ENCODE data around the gene GREB1.

Gene GREB1

DNA sequence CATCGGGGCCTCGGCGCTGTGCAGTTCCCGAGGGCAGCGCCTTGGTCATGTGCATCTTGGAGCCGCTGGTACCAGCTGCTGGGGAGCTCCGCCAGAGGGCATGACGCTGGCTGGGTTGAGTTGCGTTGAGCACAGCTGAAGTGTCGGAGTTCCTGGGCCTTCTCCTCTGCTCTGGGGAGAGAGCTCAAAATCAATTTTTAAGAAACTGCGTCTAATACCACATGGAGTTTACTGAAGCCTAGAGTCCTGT, 48.7 kb downstream of the GREB1 start:
- DNase-seq, result no peak

DNA sequence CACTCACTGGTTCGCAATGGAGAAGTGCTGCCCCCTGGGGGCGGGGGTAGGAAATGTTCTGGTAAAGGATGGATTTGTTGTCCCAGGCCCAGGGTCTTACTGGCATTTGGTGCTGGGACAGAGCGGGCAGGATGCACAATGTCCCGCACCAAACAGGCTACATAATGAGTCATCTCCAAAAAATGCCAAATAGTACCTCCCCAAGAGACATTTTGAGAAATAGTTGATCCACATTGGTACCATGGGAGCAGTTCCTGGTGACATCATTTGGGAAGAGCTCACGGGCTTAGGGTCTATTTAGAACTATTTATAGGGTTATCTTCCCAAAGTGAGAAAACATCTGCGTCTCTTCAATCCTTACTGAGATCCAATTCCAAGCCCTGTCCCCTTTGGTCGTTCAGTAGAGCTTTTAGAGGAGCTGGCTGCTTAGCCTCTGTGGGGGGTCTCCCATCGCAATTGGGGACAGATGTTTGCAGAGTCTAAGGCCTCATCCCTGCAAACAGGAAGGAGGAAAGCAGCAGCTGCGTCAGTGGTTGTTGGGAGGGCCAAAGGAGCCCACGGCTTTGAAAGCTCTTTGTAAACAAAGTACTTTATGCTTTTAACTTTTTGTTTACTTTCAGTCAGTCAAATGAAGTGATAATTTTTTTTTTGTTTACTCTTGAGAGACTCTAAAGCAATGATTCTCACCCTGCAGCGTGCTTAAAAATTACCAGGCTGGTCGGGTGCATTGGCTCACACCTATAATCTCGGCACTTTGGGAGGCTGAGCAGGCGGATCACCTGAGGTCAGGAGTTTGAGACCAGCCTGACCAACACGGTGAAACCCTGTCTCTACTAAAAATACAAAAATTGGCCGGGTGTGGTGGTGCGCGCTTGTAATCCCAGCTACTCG, 49.3 kb downstream of the GREB1 start:
- DNase-seq, result peak; percentile 4

DNA sequence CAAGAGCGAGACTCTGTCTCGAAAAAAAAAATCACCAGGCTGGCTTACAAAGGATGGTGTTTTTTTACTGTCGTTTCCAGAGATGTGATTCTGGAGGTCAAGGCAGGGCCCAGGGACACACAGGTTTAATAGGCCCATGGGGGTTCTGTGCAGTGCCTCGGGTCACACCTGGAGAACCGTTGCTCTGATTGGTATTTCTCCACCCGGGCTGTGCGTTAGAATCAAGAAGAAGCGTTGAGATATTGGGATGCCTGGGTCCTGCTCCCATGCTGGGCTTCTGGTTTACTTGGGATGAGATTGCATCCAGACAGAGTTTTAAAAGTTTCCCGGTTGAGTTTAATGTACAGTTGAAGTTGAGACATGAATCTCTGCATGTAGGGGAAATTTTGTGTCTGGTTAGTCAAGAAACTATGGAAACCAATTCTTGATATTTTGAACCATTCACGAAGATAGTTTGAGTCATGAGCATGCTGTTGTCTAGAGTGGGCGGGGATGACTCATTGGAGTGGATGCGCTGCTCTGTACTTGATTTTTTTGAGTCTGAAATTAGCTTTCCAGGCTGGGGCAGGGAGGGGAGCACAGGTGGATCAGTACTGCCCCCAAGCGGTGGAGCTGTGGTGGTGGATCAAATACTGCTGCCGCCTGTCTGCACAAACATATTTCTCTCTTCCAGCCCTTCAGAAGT, 50.1 kb downstream of the GREB1 start:
- DNase-seq, result no peak

DNA sequence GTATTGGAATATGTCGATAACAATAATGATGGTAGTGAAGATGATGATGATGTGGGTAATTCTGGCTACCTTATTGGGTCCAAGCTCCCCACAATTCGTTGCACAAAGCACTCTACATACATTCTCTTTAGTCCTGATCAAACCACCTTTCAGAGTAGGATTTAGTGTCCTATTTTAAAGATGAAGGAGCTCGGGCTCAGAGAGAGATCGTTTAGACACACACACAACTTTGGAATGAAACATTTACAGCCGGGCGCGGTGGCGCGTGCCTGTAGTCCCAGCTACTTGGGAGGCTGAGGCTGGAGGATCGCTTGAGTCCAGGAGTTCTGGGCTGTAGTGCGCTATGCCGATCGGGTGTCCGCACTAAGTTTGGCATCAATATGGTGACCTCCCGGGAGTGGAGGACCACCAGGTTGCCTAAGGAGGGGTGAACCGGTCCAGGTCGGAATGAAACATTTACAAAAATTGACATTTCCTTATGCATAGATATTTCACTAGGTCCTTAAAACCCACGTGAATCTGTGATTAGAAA, 50.7 kb downstream of the GREB1 start:
- DNase-seq, result no peak

DNA sequence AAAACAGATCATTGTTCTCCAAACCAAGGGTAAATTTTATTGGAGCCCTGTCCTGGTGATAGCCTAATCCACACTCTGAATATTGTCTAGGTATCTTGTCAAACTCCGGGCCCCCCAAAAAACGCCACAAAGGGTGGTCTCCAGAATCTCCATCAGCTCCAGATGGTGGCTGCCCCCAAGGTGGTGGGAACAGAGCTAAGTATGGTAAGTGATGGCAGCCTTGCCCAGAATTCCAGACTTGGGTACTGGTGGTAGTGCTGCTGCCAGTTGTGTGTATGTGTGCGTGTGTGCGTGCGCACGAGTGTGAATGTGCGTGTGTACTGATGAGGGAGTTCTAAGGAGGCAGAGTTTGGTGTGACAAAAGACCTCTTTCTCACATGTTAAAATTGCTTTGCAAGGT, 51.2 kb downstream of the GREB1 start:
- DNase-seq, result no peak

DNA sequence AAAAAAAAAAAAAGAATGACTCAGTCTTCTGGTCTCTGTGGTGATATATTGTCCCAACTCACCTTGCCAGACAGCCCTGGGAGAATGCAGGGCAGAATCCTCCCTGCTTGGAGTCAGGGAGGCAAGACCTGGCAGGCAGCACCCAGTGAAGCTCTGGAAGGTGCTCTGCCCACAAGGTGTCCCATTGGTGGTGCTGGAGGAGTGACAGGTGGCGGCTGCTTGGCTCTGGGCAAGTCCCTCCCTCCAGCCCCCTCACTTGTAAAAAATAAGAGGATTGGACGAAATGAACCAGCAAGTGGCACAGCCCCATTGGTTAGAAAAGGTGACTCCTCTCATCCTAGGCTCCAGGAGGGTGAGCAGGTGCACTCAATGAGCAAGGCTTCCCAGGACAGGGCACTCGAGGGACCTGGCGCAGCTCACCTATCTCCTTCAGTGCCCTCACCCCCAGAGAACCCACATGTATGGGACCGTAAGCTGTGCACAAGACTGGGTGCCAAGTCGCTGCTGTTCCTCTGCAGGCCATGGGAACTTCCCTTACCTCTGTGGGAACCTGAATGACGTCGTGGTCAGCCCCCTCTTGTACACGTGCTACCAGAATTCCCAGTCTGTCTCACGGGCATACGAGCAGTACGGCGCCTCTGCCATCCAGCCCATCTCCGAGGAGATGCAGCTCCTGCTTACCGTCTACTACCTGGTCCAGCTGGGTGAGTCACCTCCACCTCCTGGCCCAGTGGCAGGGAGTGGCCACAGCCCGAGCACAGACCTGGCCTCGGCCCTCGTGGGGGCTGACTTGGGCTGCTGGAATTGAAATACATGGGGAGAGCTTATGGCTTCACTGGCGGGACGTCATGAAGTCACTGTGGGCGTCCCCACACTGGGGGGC, 54.6 kb downstream of the GREB1 start:
- DNase-seq, result no peak

DNA sequence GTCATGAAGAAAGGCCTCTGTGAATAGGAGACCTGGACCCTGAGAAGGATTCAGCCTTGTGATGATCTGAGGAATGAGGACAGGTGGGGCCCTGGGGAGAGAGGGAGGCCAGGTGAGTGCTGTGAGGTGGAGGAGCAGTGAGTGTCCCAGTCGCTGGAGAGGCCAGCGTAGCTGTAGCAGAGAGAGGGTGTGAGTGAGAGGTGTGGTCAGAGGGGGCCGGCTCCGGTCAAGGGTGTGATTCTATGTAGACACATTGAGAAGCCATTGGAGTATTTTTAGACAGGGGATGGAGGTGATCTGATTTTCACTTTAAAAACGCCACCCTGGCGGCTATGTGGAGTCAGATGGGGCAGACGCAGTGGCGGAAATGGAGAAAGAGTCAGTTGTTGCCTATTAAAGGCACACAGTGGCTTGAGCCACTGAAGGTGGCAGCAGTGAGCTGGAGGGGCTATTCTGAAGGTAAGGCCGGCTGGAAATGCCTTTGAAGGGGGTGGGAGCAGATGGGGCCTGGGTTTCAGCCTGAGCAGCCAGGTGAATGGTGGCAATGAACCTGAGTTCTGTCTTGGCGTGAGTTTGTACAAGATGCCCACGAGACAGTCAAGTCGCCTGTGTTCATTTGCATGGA, 55.6 kb downstream of the GREB1 start:
- DNase-seq, result no peak

DNA sequence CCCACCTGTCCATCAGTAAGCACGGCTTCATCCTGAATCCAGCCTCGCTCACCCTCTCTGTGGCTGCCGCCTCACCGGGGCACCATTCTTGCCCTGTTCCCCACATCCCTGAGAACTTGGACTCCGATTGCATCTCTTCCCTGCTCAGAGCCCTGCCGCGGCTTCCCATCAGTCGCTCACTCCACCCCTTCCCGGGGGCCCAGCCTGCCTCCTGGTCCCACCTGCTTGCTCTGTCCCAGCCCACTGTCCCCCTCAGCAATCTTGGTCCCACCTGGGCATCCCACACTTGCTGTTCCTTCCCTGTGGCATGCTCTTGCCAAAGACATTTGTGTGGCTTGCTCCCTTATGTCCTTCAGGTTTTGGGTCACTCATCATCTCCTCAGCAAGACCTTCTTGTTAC, 56.3 kb downstream of the GREB1 start:
- no peak for DNase-seq

DNA sequence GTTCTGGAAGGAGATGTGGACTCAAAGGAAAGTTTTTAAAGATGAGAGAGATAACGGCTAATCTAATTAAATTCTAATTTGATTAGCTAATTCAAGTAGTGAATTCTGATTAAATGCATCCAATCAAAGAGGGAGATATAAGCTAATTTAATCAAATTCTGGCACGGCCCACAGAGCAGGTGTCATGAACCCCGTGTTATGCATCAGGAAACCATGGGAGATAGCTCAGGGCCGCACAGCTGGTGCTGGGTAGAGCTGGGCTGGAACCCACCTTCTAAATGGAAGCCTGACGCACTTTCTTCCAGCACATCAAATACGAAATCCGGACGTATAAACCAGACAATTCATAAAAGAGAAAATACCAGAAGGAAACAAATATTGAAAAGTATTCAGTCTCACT, 57.2 kb downstream of the GREB1 start:
- no peak for DNase-seq

DNA sequence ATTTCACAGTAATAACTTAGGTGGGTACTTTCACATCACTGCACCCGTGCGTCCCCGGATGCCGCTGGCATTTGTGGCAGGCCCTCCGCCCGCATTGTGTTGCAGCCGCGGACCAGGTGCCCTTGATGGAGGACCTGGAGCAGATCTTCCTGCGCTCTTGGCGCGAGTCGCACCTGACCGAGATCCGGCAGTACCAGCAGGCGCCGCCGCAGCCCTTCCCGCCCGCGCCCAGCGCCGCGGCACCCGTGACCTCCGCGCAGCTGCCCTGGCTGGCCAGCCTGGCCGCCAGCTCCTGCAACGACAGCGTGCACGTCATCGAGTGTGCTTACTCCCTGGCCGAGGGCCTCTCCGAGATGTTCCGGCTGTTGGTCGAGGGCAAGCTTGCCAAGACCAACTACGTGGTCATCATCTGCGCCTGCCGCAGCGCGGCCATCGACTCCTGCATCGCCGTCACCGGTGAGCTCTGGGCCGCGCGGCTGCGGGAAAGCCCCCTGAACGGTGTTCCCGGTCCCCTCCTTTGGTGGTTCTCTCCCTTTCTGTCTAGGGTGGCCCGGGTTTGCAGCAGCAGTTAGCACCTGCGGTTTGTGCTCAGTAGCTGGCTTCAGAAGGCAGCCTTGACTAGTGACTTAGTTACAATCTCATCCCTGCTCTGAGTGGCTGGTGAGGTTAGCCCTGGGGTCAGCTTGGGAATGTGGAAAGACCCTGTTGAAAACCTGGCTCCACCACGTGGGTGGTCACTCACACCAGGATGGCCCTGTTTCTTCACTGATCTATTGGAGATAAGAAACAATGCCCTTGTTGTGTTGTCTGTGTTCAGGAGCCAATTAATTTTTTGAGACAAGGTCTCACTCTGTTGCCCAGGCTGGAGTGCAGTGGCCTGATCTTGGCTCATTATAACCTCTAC, 59.1 kb downstream of the GREB1 start:
- no peak for DNase-seq

DNA sequence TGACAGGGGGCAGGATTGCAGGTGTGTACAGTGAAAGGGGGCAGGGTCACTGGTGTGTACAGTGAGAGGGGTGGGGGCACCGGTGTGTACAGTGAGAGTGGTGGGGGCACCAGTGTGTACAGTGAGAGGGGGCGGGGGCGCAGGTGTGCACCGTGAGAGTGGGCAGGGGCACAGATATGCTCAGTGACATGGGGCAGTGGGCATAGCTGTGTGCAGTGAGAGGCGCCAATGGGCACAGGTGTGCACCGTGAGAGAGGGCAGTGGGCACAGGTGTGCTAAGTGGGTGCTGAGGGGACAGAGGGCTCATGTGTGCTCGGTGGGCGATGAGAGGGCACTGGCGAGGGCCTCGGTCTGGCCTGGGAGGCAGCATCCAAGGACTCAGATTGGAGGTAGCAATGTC, 63.0 kb downstream of the GREB1 start:
- DNase-seq, result no peak

DNA sequence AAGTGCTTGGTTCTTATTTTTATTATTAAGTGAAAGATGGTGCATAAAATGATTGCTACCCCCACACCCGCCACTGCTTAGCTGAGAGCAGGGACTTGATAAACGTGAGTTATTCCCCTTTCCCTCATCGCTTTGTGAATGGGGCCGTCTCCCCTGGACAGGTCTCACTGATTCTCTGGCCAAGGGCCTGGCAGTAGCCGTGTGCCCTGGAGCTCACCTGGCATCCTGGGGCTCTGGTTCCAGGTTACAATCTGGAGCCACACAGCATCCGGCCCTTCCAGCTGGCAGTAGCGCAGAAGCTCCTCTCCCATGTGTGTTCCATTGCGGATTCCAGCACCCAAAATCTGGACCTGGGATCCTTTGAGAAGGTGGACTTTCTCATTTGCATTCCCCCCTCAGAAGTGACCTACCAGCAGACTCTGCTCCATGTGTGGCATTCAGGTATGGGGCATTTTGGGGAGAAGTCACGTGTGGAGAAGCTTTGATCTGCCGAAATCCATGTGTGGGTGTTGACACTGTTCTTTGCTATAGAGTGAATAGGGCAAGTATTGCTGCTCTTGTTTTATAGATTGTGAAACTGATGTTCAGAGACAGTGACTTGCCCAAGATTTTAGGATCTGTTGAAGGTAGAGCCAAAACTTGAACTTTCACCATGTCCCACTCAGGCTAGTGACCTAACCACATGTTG, 63.8 kb downstream of the GREB1 start:
- DNase-seq, result no peak

DNA sequence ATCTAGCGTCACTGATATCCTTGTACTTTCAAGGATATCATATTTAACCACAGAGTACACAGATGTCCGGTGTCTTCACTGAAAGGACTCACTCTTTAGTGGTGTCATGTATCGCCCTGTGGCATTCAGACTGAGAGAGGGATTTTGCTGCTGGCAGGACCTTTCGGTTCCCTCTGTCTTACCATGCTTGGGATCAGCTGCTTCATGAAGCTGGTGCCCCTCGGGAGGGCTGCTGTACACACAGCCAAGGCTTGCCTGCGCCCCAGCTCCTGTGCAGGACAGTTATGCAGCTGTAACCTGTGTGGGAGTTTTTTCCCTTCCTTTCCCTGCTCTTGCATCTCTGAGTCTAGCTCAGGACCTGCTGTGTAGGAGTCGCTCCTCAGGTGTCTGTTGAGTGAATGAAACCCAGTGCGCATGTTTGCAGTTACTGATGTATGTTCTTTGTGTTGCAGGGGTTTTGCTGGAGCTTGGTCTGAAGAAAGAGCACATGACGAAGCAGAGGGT, 64.4 kb downstream of the GREB1 start:
- no peak for DNase-seq

DNA sequence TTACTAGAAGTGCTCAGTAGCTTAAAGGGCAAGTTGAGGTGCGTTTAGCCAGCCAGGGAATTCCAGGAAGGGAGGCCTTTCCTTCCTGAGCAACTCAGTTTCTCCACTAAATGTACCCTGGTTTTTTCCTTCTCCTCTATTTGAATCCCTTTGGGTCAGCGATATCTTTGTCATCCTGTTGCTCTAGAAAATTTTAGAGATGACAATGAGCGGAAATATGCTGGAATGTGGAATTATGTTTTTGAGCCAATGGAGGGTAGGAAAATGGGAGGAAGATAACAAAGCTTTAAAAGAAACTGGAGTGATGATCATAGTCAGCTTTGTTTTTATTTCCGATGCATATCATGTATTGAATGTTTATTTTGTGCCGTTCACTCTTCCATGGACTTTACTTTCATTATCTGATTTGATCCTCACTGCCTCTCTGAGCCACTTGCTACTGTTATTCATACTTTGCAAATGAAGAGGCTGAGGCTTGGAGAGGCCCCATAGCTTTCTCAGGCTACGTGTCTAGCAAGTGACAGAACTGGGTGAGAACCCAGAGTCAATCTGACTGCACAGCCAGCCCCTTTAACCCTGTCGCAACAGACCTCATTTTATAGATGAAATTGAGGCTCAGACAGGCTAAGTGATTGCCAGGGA, 68.8 kb downstream of the GREB1 start:
- no peak for DNase-seq

DNA sequence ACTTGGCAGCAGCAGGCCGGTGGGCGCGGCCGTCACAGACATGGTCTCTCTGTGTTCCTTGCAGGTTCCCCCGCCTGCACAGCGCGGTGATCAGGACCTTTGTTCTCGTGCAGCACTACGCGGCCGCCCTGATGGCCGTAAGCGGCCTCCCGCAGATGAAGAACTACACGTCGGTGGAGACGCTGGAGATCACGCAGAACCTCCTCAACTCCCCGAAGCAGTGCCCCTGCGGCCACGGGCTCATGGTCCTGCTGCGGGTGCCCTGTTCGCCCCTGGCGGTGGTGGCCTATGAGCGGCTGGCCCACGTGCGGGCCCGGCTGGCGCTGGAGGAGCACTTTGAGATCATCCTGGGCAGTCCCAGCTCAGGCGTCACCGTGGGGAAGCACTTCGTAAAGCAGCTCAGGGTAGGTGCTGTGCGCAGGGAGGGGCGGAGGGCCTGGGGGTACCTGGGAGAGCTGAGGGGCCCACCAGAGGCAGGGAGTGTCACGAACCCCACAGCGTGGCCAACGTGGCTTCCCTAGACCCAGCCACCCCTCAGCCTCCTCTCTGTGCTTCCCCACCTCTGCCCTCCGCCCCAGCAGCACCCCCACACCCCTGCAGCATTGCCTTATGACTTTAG, 76.9 kb downstream of the GREB1 start:
- DNase-seq, result no peak

DNA sequence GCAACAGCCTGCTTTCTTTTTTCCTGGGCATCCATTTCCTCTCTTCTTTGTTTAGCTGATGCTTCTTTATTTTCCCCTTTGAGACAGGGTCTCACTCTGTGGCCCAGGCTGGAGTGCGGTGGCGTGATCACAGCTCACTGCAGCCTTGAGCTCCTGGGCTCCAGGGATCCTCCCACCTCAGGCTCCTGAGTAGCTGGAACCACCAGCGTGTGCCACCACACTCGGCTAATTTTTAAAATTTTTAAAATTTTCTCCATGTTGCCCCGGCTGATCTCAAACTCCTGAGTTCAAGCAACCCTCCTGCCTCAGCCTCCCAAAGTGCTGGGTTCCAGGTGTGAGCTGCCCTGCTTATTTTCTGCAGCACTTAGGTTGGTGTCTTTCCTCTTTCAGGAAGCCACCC, 77.4 kb downstream of the GREB1 start:
- DNase-seq, result no peak

DNA sequence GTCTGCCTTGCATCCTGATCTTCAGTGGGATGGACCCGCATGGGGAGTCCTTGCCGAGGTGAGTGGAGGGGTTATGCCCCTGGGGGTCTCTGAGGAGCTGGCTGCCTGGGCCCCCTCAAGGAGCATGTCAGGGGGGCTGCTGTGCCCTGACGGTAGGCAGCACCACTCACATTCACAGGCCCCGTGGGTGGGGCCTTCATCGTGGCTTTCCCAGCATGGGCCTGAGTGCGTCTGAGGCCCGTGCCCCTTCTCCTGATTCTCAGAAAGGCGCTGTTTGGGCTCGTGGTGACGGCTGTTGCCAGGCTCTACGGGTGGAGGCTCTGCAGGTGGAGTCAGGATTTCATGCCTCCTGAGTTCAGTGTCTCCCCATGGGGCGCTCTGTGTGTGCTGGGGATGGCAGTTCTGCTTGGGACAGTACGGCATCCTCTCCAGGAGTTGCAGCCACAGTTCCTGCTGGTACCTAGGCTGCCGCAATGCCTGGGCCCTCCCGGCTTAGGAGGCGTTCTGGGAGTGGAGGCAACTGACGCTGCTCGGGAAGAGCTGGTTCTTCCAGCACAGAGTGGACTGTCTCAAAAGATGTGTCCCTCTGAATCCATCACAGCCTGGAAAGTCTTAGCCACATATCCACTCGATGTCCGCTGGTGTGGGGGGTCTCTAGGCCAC, 78.8 kb downstream of the GREB1 start:
- DNase-seq, result no peak

DNA sequence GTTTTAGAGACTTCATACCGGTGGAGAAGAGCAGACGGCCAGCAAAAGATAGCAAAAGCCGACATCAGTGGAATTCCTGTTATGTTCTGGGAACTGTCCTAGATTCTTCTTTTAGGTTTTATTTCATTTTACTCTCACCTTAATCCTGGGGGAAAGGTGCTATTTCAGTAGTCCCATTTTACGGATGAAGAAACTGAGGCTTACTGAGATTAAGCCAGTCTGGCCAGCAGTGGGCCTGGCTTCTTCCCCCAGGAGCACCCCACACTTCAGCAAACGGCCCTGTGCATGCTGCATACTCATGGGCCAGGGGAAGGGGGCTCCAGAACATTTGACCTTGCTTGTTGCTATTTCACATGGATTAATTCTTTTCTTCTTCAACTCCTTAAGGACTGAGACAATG, 79.5 kb downstream of the GREB1 start:
- no peak for DNase-seq

DNA sequence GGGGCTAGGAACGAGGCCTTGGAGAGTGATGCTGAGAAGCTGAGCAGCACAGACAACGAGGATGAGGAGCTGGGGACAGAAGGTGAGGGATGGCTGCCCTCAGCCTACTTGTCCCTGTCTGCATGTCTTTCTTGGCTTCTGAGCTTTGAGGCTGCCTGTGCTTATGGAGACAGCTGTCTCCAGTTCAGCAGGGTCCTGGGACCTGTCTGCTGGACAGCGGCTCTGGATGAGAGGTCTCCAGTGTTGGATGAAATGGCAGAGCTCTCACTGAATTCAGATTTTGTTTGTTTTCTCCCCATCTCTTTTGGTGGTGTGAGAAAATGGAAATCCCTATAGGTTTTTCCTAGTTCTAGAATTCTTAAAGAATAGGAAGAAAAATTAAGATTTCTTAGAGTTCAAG, 81.4 kb downstream of the GREB1 start:
- DNase-seq, result no peak
